Uterus (tissue), 4 donors: ENCODE results near the gene C6orf136. TPM values are rescaled to one million over a fixed set of nuclear protein-coding genes. Genes with fewer than 3 reads are reported as not detected.

Source experiments
- DNase-seq, 2 donors: peaks; one replicate each; pipeline ENCODE4 v3.0.0-alpha.2; 2019 to 2020
- H3K27ac ChIP-seq, 2 donors: fragments of 200-600 bp; sonication (generic); 1 replicate in 1 of 2; 2 replicates in 1 of 2; pipeline ENCODE4 v1.5.1; 2016 to 2018
- H3K27me3 ChIP-seq, 2 donors: fragments of 200-600 bp; sonication (generic); one replicate each; pipeline ENCODE4 v1.5.1; 2018 to 2019; ENCODE audit warnings: control low read depth in 1 of 2
- H3K36me3 ChIP-seq, 2 donors: fragments of 200-600 bp; sonication (generic); one replicate each; pipeline ENCODE4 v1.5.1; 2019; ENCODE audit warnings: control low read depth in 1 of 2
- H3K4me1 ChIP-seq, 2 donors: fragments of 200-600 bp; sonication (generic); one replicate each; pipeline ENCODE4 v1.5.1; 2018 to 2019; ENCODE audit warnings: control low read depth in 1 of 2
- H3K4me3 ChIP-seq, 2 donors: fragments of 200-600 bp; sonication (generic); 1 replicate in 1 of 2; 2 replicates in 1 of 2; pipeline ENCODE4 v1.5.1; 2018 to 2019; ENCODE audit warnings: mild to moderate bottlenecking in 1 of 2
- H3K9me3 ChIP-seq, 2 donors: fragments of 200-600 bp; sonication (generic); one replicate each; pipeline ENCODE4 v1.5.1; 2019; ENCODE audit warnings: control low read depth in 1 of 2
- POLR2A ChIP-seq, 2 donors: fragments of 450-650 bp; IDR thresholded peaks; one replicate each; pipeline ENCODE4 v1.6.1; 2016; ENCODE audit warnings: antibody characterized with exemption in 2 of 2, mild to moderate bottlenecking in 1 of 2, moderate library complexity in 1 of 2
- intact Hi-C: fragments of 100-400 bp; cut with DNase I; formaldehyde crosslinking; loops from one replicate; pipeline ENCODE4 v1.15.1; 2023; ENCODE audit warnings: low total_unique reads
- total RNA-seq, 4 donors: library from RNA; depleted of rRNA in 3 of 4; stranded (reverse); fragments of >200 nt in 3 of 4; gene quantifications; one replicate each; pipeline versions ENCODE4 v1.1.0 to v1.2.4, GENCODE V29; 2014 to 2023
- TF ChIP-seq, protein P1 (sequence below), 4 experiments: fragments of 200-600 bp in 2 of 4; fragments of 450-650 bp in 2 of 4; sonication (generic) in 2 of 4; IDR thresholded peaks; one replicate each; pipeline ENCODE4 v1.5.1; 2016 to 2019; ENCODE audit warnings: antibody characterized with exemption in 4 of 4, mild to moderate bottlenecking in 2 of 4, moderate library complexity in 1 of 4
- donor health status: DM: yes; HTN: yes; CAD: no.

Gene C6orf136
- total RNA-seq, 4 donors from 2014 or later = 5.6 to 22.2 (median 7.7) TPM

DNA sequence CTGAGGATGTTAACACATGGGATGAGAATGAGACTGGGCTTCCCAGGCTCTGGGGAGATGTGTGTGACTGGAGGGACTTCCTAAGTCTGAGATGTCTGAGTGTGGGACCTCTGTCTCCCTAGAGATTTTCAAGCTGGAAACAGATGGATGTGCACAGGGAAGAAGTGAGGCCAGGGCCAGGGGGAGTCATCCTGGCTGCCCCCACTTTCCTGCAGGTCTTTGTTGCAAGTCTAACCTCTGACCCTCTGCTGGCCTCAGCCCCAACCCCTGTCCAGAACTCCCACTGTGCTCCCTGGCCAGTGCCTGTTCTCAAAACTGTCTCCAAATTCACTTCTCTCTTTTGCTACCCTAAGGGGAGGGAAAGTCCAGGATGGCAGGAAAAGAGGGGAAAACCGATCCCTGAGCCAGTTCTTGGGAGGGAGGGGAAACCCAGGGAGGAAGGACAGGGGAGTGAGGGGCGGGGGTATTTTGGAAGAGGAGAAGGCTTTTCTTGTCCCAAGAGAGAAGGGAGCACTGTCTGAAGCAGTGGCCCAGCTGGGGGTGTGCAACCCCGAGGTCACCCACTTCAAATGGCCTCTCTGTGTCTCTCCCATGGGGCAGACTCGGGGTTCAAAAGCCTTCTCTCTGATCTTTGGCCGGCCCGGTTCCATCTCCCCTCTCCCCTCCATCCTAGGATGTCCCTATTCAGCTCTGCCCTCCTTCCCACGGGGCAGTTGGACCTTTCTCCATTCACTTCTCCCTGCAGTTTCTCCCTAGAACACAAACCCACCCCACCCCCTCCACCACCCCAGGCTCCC, 36.4 kb downstream of the C6orf136 start:
- H3K4me3 ChIP-seq = peak overlapping the region; percentile 79 to 99
- no peaks in the 10 kb centered on the region for H3K27me3 ChIP-seq
- H3K4me1 ChIP-seq = peaks cover 0 to 27% of the 10 kb centered on the region in 2 donors
- peak overlapping the region; percentile 98 to 99 for H3K27ac ChIP-seq
- DNase-seq = peak in 1 of 2 donors; percentile 43
- no peaks in the 10 kb centered on the region for H3K9me3 ChIP-seq
- H3K36me3 ChIP-seq = no peaks in the 10 kb centered on the region
- TF ChIP-seq POLR2A (IDR thresholded peaks at IDR 0.05) = no peak
- TF ChIP-seq, protein P1, sequence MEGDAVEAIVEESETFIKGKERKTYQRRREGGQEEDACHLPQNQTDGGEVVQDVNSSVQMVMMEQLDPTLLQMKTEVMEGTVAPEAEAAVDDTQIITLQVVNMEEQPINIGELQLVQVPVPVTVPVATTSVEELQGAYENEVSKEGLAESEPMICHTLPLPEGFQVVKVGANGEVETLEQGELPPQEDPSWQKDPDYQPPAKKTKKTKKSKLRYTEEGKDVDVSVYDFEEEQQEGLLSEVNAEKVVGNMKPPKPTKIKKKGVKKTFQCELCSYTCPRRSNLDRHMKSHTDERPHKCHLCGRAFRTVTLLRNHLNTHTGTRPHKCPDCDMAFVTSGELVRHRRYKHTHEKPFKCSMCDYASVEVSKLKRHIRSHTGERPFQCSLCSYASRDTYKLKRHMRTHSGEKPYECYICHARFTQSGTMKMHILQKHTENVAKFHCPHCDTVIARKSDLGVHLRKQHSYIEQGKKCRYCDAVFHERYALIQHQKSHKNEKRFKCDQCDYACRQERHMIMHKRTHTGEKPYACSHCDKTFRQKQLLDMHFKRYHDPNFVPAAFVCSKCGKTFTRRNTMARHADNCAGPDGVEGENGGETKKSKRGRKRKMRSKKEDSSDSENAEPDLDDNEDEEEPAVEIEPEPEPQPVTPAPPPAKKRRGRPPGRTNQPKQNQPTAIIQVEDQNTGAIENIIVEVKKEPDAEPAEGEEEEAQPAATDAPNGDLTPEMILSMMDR (IDR thresholded peaks at IDR 0.05) = no peak
- intact Hi-C loops = no loop called here

DNA sequence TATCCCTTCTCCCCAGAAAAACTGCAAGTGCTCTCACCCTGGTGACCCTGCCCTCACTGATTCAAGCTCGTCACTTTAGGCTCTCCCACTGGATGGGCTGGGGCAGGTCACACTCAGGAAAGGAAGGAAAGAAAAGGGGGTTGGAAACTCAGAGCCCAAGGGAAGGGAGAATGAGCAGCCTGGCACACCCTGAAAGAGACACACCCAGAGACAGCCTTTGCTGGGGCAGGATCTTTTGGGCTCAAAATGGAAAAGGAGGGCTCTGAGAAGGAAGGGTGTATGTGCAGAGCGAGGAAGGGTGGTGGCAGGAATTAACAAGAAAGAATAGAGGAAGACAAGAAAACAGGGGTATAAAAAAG, 37.0 kb downstream of the C6orf136 start:
- peak overlapping the region; percentile 79 to 99 for H3K4me3 ChIP-seq
- peaks cover 0 to 27% of the 10 kb centered on the region in 2 donors for H3K4me1 ChIP-seq
- H3K27ac ChIP-seq = peak overlapping the region; percentile 98 to 99
- no peaks in the 10 kb centered on the region for H3K36me3 ChIP-seq
- intact Hi-C loops = no loop called here
- H3K9me3 ChIP-seq = no peaks in the 10 kb centered on the region
- TF ChIP-seq, protein P1 (IDR thresholded peaks at IDR 0.05) = no peak
- no peak for TF ChIP-seq POLR2A (IDR thresholded peaks at IDR 0.05)
- no peak for DNase-seq
- no peaks in the 10 kb centered on the region for H3K27me3 ChIP-seq

DNA sequence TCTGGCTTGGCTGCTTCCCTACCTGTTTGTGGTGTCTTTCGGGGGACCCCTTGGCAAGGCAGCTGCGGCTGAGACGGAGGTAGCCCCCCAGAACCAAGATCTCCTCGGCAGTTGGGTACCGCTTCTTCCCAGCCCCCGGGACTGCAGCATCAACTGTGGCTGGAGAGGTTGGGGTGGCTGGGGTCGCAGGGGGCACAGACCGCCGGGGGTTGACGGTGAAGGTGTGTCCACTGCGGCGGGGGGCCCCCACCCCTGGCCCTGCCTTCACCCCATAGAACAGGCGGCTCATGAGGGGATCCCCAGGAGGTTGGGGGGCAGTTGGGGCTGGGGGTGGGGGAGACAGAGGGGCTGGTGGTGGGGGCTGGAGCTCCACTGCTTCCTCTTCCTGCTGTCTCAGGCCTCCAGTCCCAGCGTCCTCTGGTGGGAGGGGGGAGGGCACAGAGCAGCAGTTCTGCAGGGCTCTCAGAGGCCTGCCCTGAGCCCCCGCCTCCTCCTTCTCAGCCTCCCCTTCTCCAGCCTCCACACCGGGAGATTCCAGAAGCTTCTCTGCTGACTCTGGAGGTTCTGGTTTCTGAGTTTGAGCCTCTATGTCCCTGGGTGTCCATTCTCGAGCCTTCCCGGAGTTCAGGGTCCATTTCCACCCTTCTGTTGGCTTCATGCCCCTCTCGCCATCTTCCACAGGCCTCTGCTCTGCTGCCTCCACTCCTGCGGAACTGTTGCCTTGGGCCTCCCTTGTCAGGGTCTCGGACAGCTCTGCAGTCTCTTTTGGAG, 37.6 kb downstream of the C6orf136 start:
- no peaks in the 10 kb centered on the region for H3K27me3 ChIP-seq
- TF ChIP-seq, protein P1 (IDR thresholded peaks at IDR 0.05) = no peak
- TF ChIP-seq POLR2A (IDR thresholded peaks at IDR 0.05) = no peak
- peak overlapping the region; percentile 98 to 99 for H3K27ac ChIP-seq
- intact Hi-C loops = no loop called here
- H3K4me1 ChIP-seq = peaks cover 3 to 29% of the 10 kb centered on the region in 2 donors
- peak overlapping the region; percentile 79 to 99 for H3K4me3 ChIP-seq
- H3K9me3 ChIP-seq = no peaks in the 10 kb centered on the region
- peak in 1 of 2 donors; percentile 45 for DNase-seq
- no peaks in the 10 kb centered on the region for H3K36me3 ChIP-seq

DNA sequence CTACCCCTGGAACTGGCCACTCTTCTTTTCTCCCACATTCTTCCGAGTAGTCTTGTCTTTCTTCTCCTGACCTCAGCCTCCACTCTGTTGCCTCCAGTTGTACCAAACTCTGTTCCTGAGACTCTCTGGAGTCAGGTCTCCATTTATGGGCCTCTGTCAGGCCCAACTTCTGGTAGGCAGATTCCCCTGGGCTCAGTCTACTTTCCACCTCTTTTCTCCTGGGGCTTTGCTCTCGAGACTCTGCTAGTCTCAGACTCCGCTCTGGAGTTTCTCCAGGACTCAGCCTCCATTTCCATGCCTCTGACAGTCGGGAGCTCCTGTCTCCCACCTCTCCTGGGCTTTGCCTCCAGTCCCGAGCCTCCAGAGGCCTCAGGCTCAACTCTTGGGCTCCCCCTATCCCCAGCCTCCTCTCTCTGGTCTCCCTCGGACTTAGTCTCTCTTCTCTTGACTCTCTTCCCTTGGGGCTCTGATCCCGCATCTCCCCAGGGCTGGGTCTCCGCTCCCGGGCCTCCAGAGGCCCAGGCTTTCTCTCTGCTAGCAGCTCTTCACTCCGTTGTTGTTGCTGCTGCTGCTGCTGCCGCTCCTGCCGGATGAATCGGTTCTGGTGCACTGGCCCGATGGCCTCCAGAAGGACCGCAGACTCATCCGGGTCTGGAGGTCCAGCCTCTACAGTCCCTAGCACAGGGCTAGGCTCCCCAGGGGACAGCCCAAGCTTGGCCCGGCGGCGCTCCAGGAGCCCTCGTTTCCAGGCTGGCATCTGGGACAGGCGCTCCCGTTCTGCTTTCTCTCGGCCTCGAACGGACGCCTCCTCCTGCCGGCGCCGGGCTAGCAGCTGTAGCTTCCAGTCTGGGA, 38.5 kb downstream of the C6orf136 start:
- Histone ChIP-seq H3K9me3 (no peaks in the 10 kb centered on the region), H3K36me3 (no peaks in the 10 kb centered on the region), H3K27me3 (no peaks in the 10 kb centered on the region), H3K4me1 (peaks cover 8 to 28% of the 10 kb centered on the region in 2 donors), H3K4me3 (peak overlapping the region; percentile 79 to 99), H3K27ac (peak overlapping the region; percentile 98 to 99)
- TF ChIP-seq POLR2A (IDR thresholded peaks at IDR 0.05) = no peak
- TF ChIP-seq, protein P1 (IDR thresholded peaks at IDR 0.05) = peak in 1 of 4 experiments; percentile 42
- DNase-seq = peak in 1 of 2 donors; percentile 41
- intact Hi-C loops = loop anchor here (2.0 kb wide), 1 partner anchor 35 kb away; the partner anchor contains the start of gene TUBB
